Astrocyte of the spinal cord (primary cell): ENCODE data around the gene NEURL1B.
A peak's percentile ranks its signal among the peaks of the same experiment; 100 is the strongest.

Source experiments
- DNase-seq: peaks from one replicate; pipeline ENCODE4 v3.0.0; 2011; ENCODE audit warnings: low read depth, low spot score
- H3K4me3 ChIP-seq: 2 replicates; pipeline ENCODE4 v1.5.1; 2011; ENCODE audit warnings: low read depth, mild to moderate bottlenecking, low read length, moderate library complexity
- CTCF ChIP-seq: IDR thresholded peaks from 2 replicates; pipeline ENCODE4 v1.5.1; 2012; ENCODE audit warnings: low read depth, mild to moderate bottlenecking, low read length, inconsistent platforms
- in situ Hi-C: cut with HindIII; loops from 2 replicates; pipeline ENCODE4 v1.10.0; 2017; ENCODE audit warnings: low sequenced_read_pairs

The NEURL1B gene

DNA sequence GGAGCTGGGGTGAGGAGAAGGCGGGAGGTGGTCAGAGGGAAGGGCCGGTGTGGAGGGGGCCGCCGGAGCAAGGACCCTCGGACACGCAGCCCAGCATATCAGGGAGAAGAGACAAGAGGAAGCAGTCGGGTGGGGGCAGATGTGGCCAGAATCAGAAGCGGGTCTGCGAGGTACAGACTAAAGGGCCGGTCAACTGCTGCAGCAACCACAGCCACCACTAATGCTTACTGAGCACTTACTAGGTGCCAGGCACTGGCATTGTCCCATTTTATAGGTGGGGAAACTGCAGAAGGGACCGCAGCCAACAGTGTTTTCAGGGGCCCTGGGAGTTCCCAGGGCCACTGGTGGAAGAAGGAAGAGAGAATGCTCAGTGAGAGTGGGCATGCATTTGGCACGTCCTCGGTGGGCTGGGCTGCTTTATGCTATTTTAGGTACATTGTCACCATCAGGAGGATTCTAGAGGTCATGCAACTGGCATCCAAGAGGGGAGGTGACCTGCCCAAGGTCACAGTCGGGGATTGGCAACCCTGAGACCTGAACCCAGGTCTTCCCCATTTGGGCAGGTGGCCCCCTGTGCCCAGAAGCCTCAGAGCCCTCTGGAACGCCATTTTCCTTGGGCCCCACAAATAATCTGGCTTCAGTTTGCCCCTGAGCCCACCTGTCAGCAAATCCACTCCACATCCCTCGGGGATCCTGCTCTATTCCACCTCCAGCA is 76.6 kb downstream of the NEURL1B start:
- H3K4me3 ChIP-seq = no peak overlapping the region
- DNase-seq = no peak
- TF ChIP-seq CTCF = no peak
- in situ Hi-C loops = no loop called here

DNA sequence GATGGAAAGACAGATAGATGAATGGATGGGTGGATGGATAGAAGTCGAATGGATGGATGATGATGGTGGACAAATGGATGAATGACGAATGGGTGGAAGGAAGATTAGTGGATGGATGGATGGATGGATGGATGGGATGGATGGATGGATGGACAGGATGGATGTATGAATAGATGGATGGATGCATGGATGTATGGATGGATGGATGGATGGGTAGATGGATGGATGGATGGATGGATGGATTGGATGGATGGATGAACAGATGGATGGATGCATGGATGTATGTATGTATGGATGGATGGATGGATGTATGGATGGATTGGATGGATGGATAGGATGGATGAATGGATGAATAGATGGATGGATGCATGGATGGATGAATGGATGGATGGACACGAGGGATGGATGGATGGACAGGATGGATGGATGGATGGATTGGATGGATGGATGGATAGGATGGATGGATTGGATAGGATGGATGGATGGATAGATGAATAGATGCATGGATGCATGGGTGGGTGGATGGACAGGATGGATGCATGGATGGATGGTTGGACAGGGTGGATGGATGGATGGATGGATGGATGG is 77.6 kb downstream of the NEURL1B start:
- no peak overlapping the region for H3K4me3 ChIP-seq
- no peak for TF ChIP-seq CTCF
- no peak for DNase-seq
- in situ Hi-C loops = no loop called here

DNA sequence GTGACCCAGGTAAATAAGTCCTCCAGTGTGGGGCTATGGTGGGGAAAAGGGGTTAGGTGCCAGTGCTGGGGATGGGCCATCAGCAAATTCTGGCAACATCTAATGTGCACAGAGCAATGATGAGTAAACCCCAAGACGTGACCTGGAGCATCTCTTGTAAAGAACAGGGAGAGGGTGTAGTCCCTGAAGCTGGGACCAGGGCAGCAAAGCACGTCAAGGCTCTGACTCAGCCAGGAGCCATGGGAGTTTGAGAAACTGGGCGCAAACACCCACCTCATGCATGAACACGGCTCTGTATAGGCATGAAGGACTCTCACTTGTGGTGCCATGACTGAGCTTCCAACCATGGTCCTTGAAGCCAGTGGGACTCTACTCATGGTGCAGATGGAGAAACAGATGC is 78.1 kb downstream of the NEURL1B start:
- in situ Hi-C loops = no loop called here
- no peak for DNase-seq
- H3K4me3 ChIP-seq = no peak overlapping the region
- TF ChIP-seq CTCF = no peak

DNA sequence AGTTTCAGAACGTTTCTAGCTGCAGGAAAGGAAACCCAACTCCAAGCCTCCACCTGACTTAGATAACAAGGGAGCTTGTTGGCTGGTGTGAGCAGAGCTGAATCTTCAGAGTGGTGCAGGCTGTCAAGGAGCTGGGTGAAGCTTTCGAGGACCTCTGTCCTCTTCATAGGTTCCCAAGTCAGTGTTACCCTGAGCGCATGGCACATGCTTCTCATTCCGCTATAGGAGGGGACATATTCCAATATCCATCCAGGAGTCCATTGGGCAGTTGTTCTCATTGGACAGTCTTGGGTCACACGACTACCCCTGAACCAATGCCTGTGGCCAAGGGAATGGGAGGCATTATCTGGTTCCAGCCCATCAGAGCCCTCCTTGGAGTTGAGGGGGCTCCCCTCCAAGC is 79.6 kb downstream of the NEURL1B start:
- DNase-seq = no peak
- no peak for TF ChIP-seq CTCF

DNA sequence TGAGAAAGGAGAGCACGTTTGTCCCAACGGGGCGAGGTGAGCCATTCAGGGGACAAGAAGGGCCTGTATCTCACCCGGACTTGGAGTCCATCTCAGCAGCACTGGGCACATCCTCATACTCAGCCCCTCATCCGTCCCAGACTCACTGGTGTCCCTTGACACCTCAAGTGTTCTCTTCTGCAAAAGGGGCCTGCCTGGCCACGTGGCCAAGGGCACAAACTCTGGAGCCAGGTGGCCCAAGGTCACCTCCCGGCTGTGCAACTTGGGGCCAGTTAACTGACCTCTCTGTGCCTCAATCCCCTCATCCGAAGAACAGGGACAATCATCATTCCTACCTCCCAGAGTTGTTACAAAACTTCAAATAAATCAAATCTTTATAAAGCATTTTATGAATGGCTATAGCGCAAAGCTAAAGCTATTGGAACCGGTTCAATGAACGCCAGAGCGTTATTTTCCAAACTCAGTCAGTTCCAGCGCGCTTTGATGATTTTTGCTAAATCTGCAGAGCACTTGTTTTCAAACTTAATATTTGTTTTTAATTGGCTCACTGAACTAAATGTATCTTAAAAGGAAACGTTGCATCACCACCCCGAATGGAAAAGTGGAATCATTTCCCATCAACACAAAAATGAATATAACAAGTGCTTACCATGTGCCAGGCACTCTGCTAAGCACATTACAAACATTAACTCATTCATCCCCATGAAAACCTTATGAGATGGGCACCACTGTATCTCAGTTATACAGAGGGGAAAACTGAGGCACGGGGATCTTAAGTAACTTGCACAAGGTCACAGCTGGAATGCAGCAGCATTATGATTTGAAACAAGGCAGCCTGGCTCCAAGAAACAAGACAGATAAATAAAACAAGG is 80.6 kb downstream of the NEURL1B start:
- in situ Hi-C loops = no loop called here

More for the DNA sequence above, 79.6 kb downstream of the NEURL1B start:
- H3K4me3 ChIP-seq = no peak overlapping the region
- in situ Hi-C loops = no loop called here

More for the DNA sequence above, 80.6 kb downstream of the NEURL1B start:
- DNase-seq = peak; percentile 41
- no peak overlapping the region for H3K4me3 ChIP-seq
- no peak for TF ChIP-seq CTCF
